ENCODE results near the gene RERE. TPM values are rescaled to one million over a fixed set of nuclear protein-coding genes. Genes with fewer than 3 reads are reported as not detected.

RERE gene
- total and polyA plus RNA-seq, 2 experiments from 2014 or later: 148 to 170 TPM

GRCh38 chr1:8382051-8382505 lies 435.4 kb downstream of the RERE start:
- H3K36me3 ChIP-seq (ENCODE audit: insufficient read depth): no peaks in the 10 kb centered on the region
- H3K27ac ChIP-seq (ENCODE audit: low read depth): 0 out of 2 replicates have a peak overlapping the region, but pooled peaks have one; percentile 39
- H3K4me1 ChIP-seq (ENCODE audit: insufficient read depth): peaks cover 22% of the 10 kb centered on the region
- H3K27me3 ChIP-seq (ENCODE audit: insufficient read depth): no peaks in the 10 kb centered on the region
- Mint-ChIP-seq H3K27ac (0 out of 2 replicates have a peak overlapping the region, but pooled peaks have one; percentile 74), H3K4me1 (peaks cover 59% of the 10 kb centered on the region), H3K36me3 (ENCODE audit: low read depth) (peaks cover 8% of the 10 kb centered on the region), H3K9me3 (no peaks in the 10 kb centered on the region), H3K27me3 (ENCODE audit: insufficient read depth, low read depth, poor library complexity) (no peaks in the 10 kb centered on the region), H3K4me3 (no peak overlapping the region)
- no peaks in the 10 kb centered on the region; the same call in 1 of the 2 replicates for H3F3A ChIP-seq (replicated peaks; ENCODE audit: low read depth)
- no peak overlapping the region for H2AFZ ChIP-seq
- DNase-seq (ENCODE audit: low spot score) (peak; percentile 40), ATAC-seq (peak; percentile 84)
- H3K9me2 ChIP-seq (ENCODE audit: insufficient read depth): no peaks in the 10 kb centered on the region
- peaks cover 60% of the 10 kb centered on the region for H4K20me1 ChIP-seq (replicated peaks; ENCODE audit: insufficient read depth)
- no peak for TF ChIP-seq JUNB (IDR thresholded peaks at IDR 0.05; ENCODE audit: unreplicated experiment)
- TF ChIP-seq ZNF462 (CRISPR knock-in tag; IDR thresholded peaks at IDR 0.05): peak; percentile 62; the same call in 1 of the 2 replicates
- H3K79me2 ChIP-seq (replicated peaks; ENCODE audit: insufficient read depth): peaks cover 97% of the 10 kb centered on the region
- H3K4me2 ChIP-seq: no peak overlapping the region
- no peak overlapping the region for H3K4me3 ChIP-seq

GRCh38 chr1:8381618-8382017 lies 435.8 kb downstream of the RERE start:
- no peak overlapping the region for H3K4me3 Mint-ChIP-seq
- Histone ChIP-seq H3K4me1 (ENCODE audit: insufficient read depth) (peaks cover 17% of the 10 kb centered on the region), H2AFZ (no peak overlapping the region), H3K27ac (ENCODE audit: low read depth) (0 out of 2 replicates have a peak overlapping the region, but pooled peaks have one; percentile 39), H3K4me3 (no peak overlapping the region), H3F3A (replicated peaks; ENCODE audit: low read depth) (peaks cover under 1% of the 10 kb centered on the region; the same call in 1 of the 2 replicates), H4K20me1 (replicated peaks; ENCODE audit: insufficient read depth) (peaks cover 65% of the 10 kb centered on the region), H3K9me2 (ENCODE audit: insufficient read depth) (no peaks in the 10 kb centered on the region), H3K79me2 (replicated peaks; ENCODE audit: insufficient read depth) (peaks cover 96% of the 10 kb centered on the region), H3K4me2 (no peak overlapping the region), H3K36me3 (ENCODE audit: insufficient read depth) (no peaks in the 10 kb centered on the region), H3K27me3 (ENCODE audit: insufficient read depth) (no peaks in the 10 kb centered on the region)
- no peaks in the 10 kb centered on the region for H3K9me3 Mint-ChIP-seq
- peaks cover 8% of the 10 kb centered on the region for H3K36me3 Mint-ChIP-seq (ENCODE audit: low read depth)
- no peak for ATAC-seq
- H3K27ac Mint-ChIP-seq: 0 out of 2 replicates have a peak overlapping the region, but pooled peaks have one; percentile 74
- no peaks in the 10 kb centered on the region for H3K27me3 Mint-ChIP-seq (ENCODE audit: insufficient read depth, low read depth, poor library complexity)
- no peak for DNase-seq (ENCODE audit: low spot score)
- peaks cover 55% of the 10 kb centered on the region for H3K4me1 Mint-ChIP-seq
- TF ChIP-seq STAT1 (IDR thresholded peaks at IDR 0.05; ENCODE audit: unreplicated experiment) (no peak), ZNF114 (CRISPR knock-in tag; IDR thresholded peaks at IDR 0.05) (no peak), CTCF (conservative IDR thresholded peaks at IDR 0.05; ENCODE audit: low read depth in 2 of 2) (no peak), EZH2phosphoT487 (IDR thresholded peaks at IDR 0.05; ENCODE audit: unreplicated experiment) (no peak), ZNF331 (CRISPR knock-in tag; IDR thresholded peaks at IDR 0.05; ENCODE audit: low read depth) (no peak), ETS1 (IDR thresholded peaks at IDR 0.05) (no peak), REST (IDR thresholded peaks at IDR 0.05; ENCODE audit: unreplicated experiment) (no peak)
